GM19324 (cell line): Measurements from ENCODE around the gene CRKL.
"Not testable (repeated sequence)": the region's sequence is repeated elsewhere in the genome, so short reads cannot be mapped to it uniquely, and the experiment has no call there.

Source experiments
- ATAC-seq: cut with Tn5 transposase; IDR thresholded peaks from one replicate; pipeline ENCODE4 v1.9.1; 2021; ENCODE audit warnings: mild to moderate bottlenecking, moderate library complexity; ENCODE audit not compliant: unreplicated experiment, low FRiP score

The CRKL gene

DNA sequence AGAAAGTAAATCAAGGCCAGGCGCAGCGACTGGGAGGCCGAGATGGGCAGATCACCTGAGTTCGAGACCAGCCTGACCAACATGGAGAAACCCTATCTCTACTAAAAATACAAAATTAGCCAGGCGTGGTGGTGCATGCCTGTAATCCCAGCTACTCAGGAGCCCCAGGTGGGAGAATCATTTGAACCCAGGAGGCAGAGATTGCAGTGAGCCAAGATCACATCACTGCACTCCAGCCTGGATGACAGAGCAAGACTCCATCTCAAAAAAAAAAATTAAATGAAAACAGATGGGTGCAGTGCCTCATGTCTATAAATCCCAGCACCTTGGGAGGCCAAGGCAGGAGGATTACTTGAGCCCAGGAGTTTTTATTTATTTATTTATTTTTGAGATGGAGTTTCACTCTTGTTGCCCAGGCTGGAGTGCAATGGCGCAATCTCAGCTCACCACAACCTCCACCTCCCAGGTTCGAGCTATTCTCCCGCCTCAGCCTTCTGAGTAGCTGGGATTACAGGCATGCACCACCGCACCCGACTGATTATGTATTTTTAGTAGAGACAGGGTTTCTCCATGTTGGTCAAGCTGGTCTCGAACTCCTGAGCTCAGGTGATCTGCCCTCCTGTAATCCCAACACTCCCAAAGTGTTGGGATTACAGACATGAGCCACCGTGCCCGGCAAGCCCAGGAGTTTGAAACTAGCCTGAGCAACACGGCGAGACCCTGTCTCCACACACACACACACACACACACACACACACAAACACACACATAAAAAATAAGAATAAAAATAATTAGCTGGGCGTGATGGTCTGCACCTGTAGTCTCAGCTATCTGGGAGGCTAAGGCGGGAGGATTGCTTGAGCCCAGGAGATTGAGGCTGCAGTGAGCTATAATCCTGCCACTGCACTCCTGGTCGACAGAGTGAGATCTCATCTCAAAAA lies 15.8 kb upstream of the CRKL start:
- not testable (repeated sequence) for ATAC-seq

DNA sequence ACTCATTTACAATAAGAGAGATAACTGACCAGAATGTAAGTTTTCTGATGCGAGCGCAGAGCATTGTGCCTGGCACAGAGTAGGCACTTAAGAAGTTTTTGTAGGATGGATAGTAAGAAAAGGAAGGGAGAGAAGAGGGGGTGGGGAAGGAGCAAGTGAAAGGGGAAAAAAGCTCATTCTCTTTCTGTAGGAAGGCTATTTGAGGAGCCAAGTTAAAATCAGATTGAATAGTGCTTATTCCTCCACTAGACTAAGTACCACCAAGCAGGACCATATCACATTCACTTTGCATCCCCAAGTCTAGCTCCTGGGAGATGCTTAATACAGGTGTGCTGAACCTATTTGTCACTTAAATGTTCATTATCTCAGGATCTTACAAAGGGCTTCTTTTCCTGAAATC lies 14.1 kb upstream of the CRKL start:
- ATAC-seq = no peak

DNA sequence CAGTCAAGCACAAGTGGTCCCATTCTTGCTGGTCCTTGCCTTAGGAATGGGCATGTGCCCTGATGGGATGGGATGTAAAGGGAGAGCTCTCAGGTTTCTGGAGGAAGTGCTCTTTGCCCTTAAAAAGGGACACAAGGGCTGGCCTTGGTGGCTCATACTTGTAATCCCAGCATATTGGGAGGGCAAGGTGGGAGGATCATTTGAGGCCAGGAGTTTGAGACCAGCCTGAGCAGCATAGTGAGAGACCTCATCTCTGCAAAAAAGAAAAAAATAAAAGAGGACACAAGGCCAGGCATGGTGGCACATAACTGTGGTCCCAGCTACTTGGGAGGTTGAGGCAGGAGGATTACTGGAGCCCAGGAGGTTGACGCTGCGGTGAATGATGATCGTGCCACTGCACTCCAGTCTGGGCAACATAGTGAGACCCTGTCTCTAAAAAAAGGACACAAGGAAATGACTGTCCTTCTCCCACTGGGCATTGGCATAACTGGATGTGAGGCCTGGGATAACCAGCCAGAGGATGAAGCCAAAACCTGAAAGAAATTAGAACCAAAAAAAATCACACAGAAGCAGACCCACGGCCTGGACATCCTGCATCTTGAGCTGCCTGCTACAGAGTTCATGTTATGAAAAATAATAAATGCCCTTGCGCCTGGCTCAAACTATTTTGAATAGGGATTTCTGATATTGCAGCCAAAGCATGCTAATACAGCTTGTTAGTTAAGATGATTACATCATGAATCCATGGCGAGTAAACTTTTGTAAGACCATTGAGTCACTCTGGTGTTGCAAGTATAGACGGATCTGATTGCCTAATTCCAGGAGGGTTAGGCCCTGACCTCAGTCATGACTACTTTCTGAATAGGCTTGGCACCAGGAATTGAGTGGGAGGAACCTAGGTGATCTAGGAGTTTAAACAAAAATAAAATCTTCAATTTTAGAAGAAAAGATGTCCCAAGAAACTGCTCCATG lies 12.9 kb upstream of the CRKL start:
- ATAC-seq = no peak

DNA sequence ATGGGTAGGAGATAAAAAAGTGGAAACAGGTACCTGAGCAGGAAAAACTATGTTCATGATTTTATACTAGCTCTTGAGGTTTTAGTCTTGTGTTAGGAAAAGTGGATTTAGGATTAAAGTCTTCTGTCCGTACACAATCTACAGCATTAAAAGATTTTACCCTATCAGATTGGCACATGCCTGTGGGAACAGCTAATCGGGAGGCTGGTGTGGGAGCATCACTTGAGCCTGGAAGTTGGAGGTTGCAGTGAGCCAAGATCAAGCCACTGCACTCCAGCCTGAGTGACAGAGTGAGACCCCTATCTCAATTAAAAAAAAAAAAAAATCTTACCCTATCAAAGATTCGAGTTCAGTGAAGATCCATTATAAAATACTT lies 12.2 kb upstream of the CRKL start:
- ATAC-seq = no peak

DNA sequence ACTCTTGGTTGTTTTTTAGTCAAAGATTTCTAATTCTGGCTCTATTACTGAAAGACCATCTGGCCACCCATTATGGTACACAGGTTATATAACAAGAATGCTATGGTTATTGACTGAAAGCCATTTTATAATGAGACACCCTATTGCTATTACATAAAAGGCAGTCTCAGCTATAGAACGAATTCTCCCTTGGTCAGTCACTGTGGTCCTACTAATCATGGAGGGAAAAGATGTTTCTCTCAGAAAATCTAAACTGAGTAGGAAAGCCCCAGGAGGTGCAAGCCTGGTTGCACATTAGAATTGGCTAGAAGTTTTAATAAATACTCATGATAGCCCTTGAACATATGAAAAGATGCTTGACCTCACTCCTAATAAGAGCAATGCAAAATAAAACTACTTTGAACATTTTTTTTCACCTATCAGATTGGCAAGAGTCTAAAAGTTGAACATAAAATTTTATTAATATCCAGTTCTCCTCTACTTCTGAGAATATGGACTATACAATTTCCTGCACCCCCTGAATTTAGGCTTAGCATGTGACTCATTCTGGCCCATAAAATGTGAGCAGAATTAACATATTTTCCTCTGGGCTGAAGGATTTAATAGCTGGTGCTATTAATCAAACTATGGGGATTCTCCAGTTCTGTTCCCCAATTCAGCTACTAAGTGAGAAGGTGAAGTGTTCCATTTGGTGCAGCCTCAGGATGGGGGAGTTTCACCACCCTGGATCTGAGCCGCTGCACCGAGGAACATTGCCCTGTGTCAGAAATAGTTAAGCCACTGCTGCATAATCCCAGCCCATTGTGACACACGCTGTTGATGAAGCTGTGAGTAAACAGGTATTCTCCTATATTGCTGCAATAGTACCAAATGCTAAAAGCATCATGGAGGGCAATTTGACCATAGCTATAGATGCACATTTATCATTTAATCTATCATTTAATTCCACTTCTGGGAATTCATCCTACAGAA lies 11.5 kb upstream of the CRKL start:
- no peak for ATAC-seq

DNA sequence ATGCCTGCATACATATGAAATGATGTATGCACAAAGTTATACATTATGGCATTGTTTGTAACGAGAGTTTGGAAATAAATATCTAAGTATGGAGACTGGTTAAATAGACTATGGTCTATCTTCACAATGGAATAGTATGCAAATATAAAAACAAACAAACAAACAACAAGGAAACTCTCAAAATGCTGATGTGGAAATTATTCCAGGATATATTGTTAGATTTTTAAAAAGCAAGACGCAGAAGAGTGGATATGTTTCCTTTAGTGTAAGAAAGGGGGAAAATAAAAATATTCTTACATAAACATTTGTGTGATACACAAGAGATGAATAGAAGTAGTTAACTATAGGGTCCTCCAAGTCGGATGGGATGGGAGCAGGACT lies 10.8 kb upstream of the CRKL start:
- ATAC-seq = no peak

DNA sequence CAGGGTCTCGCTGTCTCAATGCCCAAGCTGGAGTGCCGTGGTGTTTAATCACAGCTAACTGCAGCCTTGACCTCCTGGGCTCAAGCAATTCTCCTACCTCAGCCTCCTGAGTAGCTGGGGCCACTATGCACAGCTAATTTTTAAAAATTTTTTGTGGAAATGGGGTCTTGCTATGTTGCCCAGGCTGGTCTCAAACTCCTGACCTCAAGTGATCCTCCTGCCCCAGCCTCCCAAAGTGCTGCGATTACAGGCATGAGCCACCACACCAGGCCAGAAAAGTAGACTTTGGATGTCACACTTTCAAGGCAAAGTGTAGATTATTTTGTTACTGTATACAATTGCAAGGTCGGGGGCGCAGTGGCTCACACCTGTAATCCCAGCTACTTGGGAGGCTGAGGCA lies 8.5 kb upstream of the CRKL start:
- not testable (repeated sequence) for ATAC-seq

DNA sequence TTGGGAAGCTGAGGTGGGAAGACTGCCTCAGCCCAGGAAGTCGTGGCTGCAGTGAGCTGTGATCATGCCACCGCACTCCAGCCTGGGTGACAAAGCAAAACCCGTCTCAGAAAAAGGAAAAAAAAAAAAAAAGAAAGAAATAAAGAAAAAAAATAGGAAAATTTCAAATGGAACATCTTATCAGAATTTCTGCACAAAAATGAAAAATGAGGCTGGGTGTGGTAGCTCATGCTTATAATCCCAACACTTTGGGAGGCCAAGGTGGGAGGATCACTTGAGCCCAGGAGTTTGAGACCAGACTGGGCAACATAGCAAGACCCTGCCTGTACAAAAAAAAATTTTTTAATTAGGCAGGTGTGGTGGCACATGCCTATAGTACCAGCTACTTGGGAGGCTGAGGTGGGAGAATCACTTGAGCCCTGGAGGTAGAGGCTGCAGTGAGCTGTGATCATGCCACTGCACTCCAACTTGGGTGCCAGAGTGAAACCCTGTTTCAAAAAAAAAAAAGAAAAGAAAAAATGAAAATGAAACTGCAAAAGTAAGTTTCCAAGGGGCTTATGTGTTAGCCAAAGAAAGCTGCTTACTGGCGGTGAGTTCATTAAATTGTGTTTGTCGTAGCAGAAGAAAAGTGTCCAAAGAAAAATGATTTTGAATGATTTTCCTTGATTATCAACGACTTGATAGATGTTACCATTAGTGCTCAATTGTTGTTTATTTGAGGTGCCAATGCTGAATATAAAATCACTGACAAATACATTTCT lies 7.5 kb upstream of the CRKL start:
- ATAC-seq = no peak

DNA sequence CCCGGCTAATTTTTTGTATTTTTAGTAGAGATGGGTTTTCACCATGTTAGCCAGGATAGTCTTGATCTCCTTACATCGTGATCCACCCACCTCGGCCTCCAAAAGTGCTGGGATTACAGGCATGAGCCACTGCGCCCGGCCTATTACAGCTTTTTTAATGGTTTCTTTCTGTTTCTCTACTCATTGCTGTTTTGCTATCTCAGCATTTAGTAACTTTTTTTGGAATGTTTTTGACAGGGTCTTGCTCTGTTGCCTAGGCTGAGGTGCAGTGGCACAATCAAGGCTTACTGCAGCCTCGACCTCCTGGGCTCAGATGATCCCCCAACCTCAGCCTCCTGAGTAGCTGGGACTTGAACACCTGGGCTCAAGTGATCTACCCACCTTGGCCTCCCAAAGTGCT lies 4.7 kb upstream of the CRKL start:
- ATAC-seq = no peak

DNA sequence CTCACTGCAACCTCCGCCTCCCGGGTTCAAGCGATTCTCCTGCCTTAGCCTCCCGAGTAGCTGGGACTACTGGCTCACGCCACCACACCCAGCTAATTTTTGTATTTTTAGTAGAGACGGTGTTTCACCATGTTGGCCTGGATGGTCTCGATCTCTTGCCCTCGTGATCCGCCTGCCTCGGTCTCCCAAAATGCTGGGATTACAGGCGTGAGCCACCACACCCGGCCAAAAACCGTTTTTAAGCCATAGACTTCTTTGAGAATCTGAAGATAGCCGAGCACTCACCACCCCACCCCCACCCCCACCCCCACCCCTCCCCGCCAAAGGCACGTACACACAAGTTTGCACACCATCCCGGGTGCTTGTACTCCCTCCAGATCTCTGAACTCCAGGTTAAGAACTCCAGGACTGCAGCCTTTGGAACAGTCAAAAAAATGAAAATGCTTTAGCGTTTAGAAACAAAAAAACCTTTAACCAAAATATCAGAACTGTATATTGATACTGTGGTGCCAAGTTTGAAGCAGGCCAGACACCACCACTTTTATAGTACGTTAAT lies 1.5 kb downstream of the CRKL start:
- no peak for ATAC-seq

DNA sequence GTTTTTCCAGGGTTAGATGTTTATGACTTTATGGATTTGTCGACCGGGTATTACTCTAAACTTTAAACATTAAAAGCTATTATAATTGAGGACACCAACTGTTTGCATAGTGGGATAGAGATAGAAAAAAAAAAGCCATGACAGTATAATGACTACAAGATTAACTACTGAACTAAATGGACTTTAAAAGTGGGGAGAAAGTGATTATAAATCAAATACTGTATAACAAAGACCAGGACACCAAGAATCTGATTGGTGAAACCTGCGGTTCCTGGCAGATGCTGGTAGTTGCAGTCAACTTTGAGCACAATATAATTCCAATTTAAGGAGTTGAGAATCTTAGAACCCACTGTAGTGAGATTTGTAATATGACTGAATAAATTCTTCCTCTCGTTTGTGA lies 2.5 kb downstream of the CRKL start:
- ATAC-seq = no peak

DNA sequence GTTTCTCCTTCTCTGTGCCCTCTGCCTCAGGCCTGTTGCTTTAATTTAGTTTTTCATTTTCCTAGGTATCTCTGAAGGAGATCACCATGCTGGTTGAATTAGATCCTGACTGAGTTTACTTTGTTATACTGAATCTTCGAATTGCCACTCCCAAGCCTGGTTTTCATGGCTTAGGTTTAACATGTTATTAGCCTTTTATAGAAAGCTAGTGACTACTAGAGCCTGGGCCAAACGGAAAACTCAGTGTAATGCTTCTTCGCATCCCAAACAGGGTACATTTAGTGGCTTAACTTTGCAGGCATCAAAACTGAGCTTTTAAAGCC lies 3.6 kb downstream of the CRKL start:
- ATAC-seq = no peak

DNA sequence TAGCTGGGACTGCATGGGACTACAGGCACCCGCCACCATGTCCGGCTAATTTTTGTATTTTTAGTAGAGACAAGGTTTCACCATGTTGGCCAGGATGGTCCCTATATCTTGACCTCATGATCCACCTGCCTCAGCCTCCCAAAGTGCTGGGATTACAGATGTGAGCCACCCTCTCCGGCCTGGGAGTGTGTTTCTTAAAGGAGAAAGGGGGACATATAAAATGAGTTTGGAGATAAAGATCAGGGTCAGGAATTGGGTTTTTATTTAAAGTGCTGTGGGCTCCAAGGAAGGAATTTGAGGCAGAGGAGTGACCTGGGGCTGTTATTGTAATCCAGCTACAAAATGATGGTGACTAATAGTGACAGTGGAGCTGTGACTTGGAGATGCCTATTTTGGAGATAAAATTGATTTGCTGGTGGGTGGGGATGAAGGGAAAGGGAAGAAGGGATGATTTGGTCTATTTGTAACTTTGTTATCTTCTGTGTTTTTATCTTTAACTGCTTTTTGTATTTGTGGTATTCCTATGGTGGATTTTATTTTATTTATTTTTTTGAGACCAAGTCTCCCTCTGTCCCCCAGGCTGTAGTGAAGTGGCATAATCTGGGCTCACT lies 5.0 kb downstream of the CRKL start:
- ATAC-seq = no peak

DNA sequence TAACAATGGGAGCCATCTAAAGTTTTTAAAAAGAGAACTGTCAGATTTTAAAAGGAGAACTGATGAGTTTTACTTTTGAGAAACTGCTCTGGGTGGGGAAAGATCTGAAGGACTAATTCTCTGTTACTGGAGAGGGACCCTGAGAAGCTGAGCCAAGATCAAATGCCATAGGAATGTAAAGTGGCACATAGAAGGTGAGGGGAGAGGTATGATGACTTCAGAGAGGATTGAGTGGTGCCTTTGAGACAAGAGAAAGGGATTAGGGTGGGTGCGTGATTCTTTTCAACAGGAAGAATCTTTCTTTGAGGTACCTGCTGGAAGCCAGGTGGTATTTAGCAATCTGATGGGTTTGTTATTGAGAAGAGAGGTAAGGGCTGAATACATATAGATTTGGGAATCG lies 9.0 kb downstream of the CRKL start:
- no peak for ATAC-seq

DNA sequence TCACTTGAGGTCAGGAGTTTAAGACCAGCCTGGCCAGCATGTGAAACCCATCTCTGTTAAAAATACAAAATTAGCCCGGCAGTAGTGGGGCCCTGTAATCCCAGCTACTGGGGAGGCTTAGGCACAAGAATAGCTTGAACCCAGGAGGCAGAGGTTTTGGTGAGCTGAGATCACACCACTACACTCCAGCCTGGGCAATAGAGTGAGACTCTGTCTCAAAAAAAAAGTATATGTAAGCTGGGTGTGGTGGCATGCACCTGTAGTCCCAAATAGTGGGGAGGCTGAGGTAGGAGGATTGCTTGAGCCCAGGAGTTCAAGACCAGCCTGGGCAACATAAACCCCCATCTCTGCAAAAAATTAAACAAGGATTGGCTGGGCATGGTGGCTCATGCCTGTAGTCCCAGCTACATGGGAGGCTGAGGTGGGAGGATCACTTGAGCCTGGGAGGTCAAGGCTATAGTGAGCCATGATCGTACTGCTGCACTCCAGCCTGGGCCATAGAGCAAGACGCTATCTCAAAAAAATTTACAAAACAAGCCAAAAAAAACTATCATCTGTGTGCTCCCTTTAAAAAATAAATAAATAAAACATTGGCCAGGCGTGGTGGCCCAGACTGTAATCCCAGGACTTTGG lies 10.8 kb downstream of the CRKL start:
- ATAC-seq = no peak

DNA sequence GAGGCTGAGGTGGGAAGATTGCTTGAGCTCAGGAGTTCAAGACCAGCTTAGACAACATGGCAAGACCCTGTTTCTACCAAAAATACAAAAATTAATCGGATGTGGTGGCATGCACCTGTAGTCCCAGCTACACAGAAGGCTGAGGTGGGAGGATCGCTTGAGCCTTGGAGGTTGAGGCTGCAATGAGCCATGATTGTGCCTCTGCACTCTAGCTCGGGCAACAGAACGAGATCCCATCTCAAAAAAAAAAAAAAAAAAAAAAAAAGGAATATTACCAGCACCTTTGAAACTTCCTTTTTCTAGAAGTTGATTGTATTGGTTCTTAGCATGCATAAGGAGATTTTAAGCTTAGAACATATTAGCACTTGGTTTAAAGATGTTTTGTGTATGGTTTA lies 11.4 kb downstream of the CRKL start:
- ATAC-seq = no peak

DNA sequence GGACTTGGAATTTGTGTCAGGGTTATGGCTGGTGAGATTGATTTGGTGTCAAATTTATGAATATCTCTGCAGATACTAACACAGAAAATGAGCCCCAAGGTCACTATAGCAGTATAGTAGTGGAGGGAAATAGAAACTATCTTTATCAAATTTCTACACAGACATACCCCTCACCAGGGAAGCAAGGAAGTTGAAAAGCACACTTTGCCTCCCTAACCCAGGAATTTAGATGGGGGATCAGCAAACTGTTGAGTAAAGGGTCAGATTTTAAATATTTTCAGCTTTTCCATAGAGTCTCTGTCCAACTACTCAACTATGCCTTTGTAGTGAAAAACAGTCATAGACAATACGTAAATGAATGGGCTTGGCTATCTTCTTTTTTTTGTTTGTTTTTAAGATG lies 12.8 kb downstream of the CRKL start:
- ATAC-seq = no peak

DNA sequence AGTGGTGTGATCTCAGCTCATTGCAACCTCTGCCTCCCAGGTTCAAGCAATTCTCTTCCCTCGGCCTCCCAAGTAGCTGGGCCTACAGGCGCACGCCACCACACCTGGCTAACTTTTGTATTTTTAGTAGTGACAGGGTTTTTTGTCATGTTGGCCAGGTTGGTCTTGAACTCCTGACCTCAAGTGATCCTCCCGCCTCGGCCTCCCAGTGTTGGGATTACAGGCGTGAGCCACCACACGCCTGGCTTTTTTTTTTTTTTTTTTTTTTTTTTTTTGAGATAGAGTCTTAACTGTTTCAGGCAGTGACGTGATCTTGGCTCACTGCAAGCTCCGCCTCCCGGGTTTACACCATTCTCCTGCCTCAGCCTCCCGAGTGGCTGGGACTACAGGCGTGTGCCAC lies 13.2 kb downstream of the CRKL start:
- ATAC-seq = not testable (repeated sequence)
